HepG2 (cell line): Measurements from ENCODE around the gene URI1. TPM values are rescaled to one million over a fixed set of nuclear protein-coding genes. Genes with fewer than 3 reads are reported as not detected.

Experiments
- ARID4A ChIP-seq: sonication (generic); formaldehyde crosslinking; IDR thresholded peaks from 2 replicates; pipeline ENCODE4 v1.5.0; 2020; ENCODE audit warnings: mild to moderate bottlenecking, missing genetic modification reagents, borderline replicate concordance
- BHLHE40 ChIP-seq: IDR thresholded peaks from 2 replicates; pipeline ENCODE4 v1.6.1; 2011; ENCODE audit warnings: low read length, improper control_type of control experiment
- BRCA1 ChIP-seq: sonication (generic); formaldehyde crosslinking; IDR thresholded peaks from 2 replicates; pipeline ENCODE4 v1.4.0; 2020; ENCODE audit warnings: missing genetic modification reagents
- EZH2 ChIP-seq: conservative IDR thresholded peaks from 2 replicates; pipeline ENCODE4 v1.6.1; 2012; ENCODE audit warnings: mild to moderate bottlenecking, low read depth, low read length, moderate library complexity
- FOXK2 ChIP-seq: fragments of 450-650 bp; IDR thresholded peaks from 2 replicates; pipeline ENCODE4 v1.6.1; 2016
- HMGXB3 ChIP-seq: sonication (generic); formaldehyde crosslinking; IDR thresholded peaks from 2 replicates; pipeline ENCODE4 v1.4.0; 2020; ENCODE audit warnings: missing genetic modification reagents, borderline replicate concordance
- NFKBIZ ChIP-seq: IDR thresholded peaks from 2 replicates; pipeline ENCODE4 v1.6.1; 2018; ENCODE audit warnings: missing genetic modification reagents, missing compliant biosample characterization
- NR1H2 ChIP-seq: sonication (generic); formaldehyde crosslinking; IDR thresholded peaks from 2 replicates; pipeline ENCODE4 v1.8.1; 2022; ENCODE audit warnings: low read depth, missing genetic modification reagents, borderline replicate concordance
- PLSCR1 ChIP-seq: sonication (generic); formaldehyde crosslinking; IDR thresholded peaks from 2 replicates; pipeline ENCODE4 v1.5.0; 2020; ENCODE audit warnings: missing genetic modification reagents, mild to moderate bottlenecking, borderline replicate concordance
- SETDB1 ChIP-seq: sonication (generic); formaldehyde crosslinking; IDR thresholded peaks from 2 replicates; pipeline ENCODE4 v1.5.1; 2020; ENCODE audit warnings: missing genetic modification reagents, mild to moderate bottlenecking, borderline replicate concordance
- SIX1 ChIP-seq: sonication (generic); formaldehyde crosslinking; IDR thresholded peaks from 2 replicates; pipeline ENCODE4 v1.4.0; 2020; ENCODE audit warnings: missing genetic modification reagents, borderline replicate concordance
- SMYD3 ChIP-seq: sonication (generic); formaldehyde crosslinking; IDR thresholded peaks from 2 replicates; pipeline ENCODE4 v1.8.1; 2023; ENCODE audit warnings: mild to moderate bottlenecking, missing genetic modification reagents
- TFDP2 ChIP-seq: sonication (generic); formaldehyde crosslinking; IDR thresholded peaks from 2 replicates; pipeline ENCODE4 v1.4.0; 2020; ENCODE audit warnings: missing genetic modification reagents
- THYN1 ChIP-seq: sonication (generic); formaldehyde crosslinking; IDR thresholded peaks from 2 replicates; pipeline ENCODE4 v1.8.1; 2023; ENCODE audit warnings: low read depth, mild to moderate bottlenecking, moderate library complexity, missing genetic modification reagents, borderline replicate concordance
- ZBTB42 ChIP-seq: sonication (generic); formaldehyde crosslinking; IDR thresholded peaks from 2 replicates; pipeline ENCODE4 v1.5.0; 2020; ENCODE audit warnings: mild to moderate bottlenecking, missing genetic modification reagents
- ZBTB7B ChIP-seq: sonication (generic); formaldehyde crosslinking; IDR thresholded peaks from 2 replicates; pipeline ENCODE4 v1.4.0; 2020; ENCODE audit warnings: missing genetic modification reagents
- ZIK1 ChIP-seq: sonication (generic); formaldehyde crosslinking; IDR thresholded peaks from 2 replicates; pipeline ENCODE4 v1.5.0; 2020; ENCODE audit warnings: mild to moderate bottlenecking, low read depth, missing genetic modification reagents, borderline replicate concordance
- ZNF414 ChIP-seq: sonication (generic); formaldehyde crosslinking; IDR thresholded peaks from 2 replicates; pipeline ENCODE4 v1.5.0; 2020; ENCODE audit warnings: missing genetic modification reagents
- ZNF782 ChIP-seq: sonication (generic); formaldehyde crosslinking; IDR thresholded peaks from 2 replicates; pipeline ENCODE4 v1.4.0; 2020; ENCODE audit warnings: missing genetic modification reagents, mild to moderate bottlenecking, borderline replicate concordance
- polyA plus RNA-seq, 8 experiments: library from polyadenylated mRNA; depleted of rRNA in 3 of 8; stranded (reverse) in 7 of 8; unstranded in 1 of 8; fragments of >200 nt; fragmentation: Illumina TruSeq in 4 of 8; extraction: Trizol in 4 of 8; gene quantifications; 2 replicates each; pipeline versions ENCODE4 v1.2.1 to v1.2.3, GENCODE V29; 2011 to 2016; ENCODE audit warnings: low read depth in 4 of 8, missing spikeins in 1 of 8, mixed read lengths in 1 of 8; ENCODE audit not compliant: insufficient read depth in 1 of 8
- total RNA-seq, 5 experiments: library from RNA; depleted of rRNA; stranded (reverse); fragments of >200 nt; fragmentation: Illumina TruSeq; extraction: Trizol; gene quantifications; 2 replicates each; pipeline ENCODE4 v1.2.3, GENCODE V29; 2016; ENCODE audit warnings: low read depth in 1 of 5

Gene URI1
- total and polyA plus RNA-seq, 2 of the 13 experiments (the other 11 are each of a cell fraction or from before 2014, with no cell fraction given): 43.6 to 67.9 TPM

GRCh38 chr19:29941828-29942403, at the start of gene URI1 (continued):
- TF ChIP-seq BRCA1 (CRISPR knock-in tag) (no peak), PLSCR1 (CRISPR knock-in tag) (no peak), TFDP2 (CRISPR knock-in tag) (peak; percentile 62), FOXK2 (no peak), NFKBIZ (no peak), ZNF414 (no peak; the same call in 1 of the 2 replicates), ZIK1 (CRISPR knock-in tag) (0 out of 2 replicates have a peak, but pooled peaks have one; percentile 28), ZBTB7B (no peak), THYN1 (CRISPR knock-in tag) (no peak), SMYD3 (CRISPR knock-in tag) (no peak), SETDB1 (CRISPR knock-in tag) (no peak), NR1H2 (CRISPR knock-in tag) (no peak), BHLHE40 (peak; percentile 24; the same call in 1 of the 2 replicates), SIX1 (CRISPR knock-in tag) (no peak), ZBTB42 (CRISPR knock-in tag) (no peak), HMGXB3 (CRISPR knock-in tag) (no peak), ZNF782 (CRISPR knock-in tag) (no peak), ARID4A (CRISPR knock-in tag) (no peak; the same call in 1 of the 2 replicates), EZH2 (no peak)
